HG03095 (cell line): ENCODE results near the gene DNAH3.
"Not testable (repeated sequence)": the region's sequence is repeated elsewhere in the genome, so short reads cannot be mapped to it uniquely, and the experiment has no call there.

Experiments
- ATAC-seq: cut with Tn5 transposase; IDR thresholded peaks from one replicate; pipeline ENCODE4 v1.9.1; 2021; ENCODE audit warnings: moderate library complexity; ENCODE audit not compliant: unreplicated experiment

DNAH3 gene, protein sequence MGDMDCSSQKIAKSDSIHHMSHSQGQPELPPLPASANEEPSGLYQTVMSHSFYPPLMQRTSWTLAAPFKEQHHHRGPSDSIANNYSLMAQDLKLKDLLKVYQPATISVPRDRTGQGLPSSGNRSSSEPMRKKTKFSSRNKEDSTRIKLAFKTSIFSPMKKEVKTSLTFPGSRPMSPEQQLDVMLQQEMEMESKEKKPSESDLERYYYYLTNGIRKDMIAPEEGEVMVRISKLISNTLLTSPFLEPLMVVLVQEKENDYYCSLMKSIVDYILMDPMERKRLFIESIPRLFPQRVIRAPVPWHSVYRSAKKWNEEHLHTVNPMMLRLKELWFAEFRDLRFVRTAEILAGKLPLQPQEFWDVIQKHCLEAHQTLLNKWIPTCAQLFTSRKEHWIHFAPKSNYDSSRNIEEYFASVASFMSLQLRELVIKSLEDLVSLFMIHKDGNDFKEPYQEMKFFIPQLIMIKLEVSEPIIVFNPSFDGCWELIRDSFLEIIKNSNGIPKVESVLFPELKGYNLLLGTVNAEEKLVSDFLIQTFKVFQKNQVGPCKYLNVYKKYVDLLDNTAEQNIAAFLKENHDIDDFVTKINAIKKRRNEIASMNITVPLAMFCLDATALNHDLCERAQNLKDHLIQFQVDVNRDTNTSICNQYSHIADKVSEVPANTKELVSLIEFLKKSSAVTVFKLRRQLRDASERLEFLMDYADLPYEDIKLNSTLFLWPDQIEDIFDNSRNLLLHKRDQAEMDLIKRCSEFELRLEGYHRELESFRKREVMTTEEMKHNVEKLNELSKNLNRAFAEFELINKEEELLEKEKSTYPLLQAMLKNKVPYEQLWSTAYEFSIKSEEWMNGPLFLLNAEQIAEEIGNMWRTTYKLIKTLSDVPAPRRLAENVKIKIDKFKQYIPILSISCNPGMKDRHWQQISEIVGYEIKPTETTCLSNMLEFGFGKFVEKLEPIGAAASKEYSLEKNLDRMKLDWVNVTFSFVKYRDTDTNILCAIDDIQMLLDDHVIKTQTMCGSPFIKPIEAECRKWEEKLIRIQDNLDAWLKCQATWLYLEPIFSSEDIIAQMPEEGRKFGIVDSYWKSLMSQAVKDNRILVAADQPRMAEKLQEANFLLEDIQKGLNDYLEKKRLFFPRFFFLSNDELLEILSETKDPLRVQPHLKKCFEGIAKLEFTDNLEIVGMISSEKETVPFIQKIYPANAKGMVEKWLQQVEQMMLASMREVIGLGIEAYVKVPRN (N-terminal part only)

DNA sequence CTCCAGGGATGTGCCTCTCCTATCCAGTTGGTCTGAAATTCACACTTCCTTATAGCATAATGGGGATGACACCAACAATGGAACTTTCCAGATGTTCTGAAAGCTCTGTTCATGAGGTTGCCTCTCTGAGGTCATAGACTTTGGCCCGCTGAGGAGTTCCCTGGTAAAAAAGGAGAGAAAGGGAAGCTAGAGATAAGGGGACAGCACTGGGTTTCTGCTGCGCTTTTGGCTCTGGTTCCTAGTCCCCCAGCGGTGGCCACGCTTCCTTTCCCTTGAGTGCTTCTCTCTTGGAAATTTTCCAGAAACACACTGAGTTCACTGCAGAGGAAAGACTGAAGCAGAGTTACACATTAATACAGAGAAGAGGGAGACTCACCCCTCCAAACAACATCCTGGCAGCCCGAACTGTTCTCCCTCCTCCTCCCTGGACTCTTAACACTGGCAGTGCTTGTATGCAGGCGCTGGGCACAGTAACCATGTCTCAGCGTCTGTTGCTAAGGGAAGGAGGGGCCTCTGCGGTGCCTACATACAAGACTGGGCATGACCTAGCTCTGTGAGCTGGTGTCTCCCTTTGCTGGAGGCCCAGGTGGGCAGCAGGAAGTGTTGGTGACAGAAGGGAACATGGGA, at the start of gene DNAH3:
Gene DNAH3 (minus strand): TSS at position 472 of the 627 bp plus-strand sequence. CDS start 527 bp downstream, outside the sequence.
- no peak for ATAC-seq

DNA sequence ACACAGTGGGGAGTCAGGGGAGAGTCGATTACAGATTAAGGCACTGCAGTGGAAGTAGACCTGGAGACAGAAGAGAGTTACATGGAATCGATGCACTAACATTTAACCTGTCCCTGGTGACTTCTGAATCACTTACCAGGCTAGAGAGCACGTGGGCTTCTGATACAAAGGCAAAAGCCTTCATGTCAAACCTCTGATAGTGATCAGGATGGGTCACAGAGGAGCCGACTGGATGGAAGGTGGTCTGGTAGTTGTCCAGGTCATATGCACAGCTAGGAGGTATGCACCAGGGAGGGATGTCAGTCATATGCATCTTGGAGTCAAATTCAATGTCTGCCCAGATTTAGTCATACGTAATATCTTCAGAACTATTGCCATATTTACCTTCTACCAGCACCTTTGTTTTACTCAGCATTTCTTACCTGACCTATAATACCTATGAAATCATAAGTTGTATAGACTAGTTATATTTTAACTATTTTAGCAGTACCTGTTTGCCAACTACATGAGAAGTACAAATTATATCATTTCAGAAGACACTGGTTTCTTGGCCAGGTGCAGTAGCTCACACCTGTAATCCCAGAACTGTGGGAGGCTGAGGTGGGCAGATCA, 49.1 kb upstream of the DNAH3 start:
- ATAC-seq = no peak

DNA sequence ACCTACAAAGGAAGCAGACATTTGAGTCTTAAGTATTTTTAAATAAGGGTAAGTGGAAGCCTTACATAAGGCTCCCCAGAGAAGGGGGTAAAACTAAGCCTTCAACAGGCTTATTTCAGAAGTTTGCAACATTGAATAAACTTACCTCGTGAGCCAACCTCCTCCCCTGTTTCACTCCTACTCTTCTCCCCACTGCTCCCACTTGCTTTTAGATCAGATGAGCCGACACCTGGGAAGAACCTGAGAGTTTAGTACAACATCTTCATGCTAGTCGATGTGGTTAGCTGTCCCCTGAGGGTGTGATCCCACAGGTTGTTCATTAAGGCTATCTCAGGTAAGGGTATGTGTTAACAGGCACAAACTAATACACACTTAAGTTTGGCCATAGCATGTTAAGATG, 47.0 kb upstream of the DNAH3 start:
- ATAC-seq = no peak

DNA sequence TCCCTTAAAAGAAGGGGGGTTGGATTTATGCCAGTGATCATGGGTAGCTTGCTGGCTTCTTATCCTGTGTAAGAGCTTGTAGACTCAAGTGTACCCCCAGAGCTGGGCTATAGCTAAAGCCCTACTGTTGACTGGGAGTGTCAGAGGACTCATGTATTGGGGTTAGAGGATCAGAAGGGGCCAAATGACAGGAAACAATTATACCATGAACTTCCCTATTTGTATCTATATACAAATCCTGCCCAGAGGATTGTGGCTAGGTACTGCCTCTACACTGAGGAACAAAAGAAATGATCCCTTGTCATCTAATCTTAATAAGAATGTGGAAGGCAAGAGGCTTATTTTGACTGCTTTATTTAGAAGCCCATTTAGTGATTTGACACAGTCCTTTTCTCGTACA, 46.5 kb upstream of the DNAH3 start:
- no peak for ATAC-seq

DNA sequence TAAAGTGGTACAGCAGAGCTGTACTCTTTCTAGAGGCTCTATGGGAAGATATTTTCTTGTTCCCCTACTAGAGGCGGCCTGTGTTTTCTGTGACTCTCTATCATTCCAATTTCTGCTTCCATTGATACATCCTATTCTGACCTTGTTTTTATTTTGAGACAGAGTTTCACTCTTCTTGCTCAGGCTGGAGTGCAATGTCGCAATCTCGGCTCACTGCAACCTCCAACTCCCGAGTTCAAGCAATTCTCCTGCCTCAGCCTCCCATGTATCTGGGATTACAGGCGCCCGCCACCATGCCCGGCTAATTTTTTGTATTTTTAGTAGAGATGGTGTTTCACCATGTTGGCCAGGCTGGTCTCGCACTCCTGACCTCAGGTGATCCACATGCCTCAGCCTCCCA, 44.7 kb upstream of the DNAH3 start:
- ATAC-seq = not testable (repeated sequence)

DNA sequence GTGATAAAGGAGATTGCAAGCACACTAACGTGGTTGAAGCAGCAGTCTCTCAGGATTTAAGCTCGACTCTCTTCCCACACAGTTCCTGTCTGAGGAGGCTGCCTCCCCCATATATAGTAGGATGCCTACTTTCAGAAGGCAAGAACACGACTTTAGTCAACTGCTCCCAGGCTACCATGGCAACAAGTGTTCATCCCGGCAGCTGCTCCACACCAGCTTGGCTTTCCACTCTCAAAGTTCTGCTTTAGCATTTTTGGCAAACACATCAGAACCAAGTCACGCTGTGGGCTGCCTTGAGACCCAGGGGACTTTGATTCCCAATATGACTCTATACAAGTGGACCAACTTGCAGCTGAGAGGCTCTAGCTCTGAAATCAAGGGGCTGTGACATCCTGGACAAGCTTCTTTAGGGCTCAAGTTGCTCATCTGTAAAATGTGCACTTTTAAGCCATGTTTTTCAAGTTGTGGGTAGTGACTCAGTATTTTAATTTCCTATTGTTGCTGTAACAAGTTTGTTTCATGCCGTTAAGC, 44.2 kb upstream of the DNAH3 start:
- no peak for ATAC-seq

DNA sequence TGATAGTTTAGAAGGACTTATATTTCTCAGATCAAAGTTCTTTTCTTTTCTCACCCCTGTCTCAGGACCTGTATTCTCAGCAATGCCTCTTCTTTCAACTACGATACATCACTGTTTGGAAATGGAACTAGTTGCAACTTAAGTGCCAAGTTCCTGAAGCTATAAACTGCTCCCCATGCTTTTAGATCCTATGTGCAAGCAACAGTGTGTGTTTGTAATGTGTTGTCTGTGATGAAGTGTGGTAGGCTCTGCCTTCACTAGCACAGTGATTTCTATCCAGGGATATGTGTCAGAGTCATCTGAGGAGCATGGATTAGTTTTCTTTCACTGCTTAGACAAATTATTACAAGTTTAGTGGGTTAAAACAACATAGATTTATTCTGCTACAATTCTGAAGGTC, 42.3 kb upstream of the DNAH3 start:
- ATAC-seq = no peak

DNA sequence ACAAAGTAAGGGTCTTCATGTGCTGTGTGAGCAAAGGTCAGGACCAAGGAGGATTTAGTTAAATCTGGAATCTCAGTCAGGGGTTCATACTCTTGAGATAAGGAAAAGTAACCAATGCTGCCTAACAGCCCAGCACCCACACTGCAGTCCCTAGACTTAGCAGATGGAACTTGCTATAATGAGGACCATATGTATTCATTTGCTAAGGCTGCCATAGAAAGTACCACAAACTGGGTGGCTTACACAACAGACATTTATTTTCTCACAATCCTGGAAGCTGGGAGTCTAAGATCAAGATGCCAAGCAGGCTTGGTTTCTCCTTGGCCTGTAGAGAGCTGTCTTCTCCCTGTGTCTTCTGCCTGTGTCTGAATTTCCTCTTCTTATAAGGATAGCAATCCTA, 40.0 kb upstream of the DNAH3 start:
- ATAC-seq = no peak

DNA sequence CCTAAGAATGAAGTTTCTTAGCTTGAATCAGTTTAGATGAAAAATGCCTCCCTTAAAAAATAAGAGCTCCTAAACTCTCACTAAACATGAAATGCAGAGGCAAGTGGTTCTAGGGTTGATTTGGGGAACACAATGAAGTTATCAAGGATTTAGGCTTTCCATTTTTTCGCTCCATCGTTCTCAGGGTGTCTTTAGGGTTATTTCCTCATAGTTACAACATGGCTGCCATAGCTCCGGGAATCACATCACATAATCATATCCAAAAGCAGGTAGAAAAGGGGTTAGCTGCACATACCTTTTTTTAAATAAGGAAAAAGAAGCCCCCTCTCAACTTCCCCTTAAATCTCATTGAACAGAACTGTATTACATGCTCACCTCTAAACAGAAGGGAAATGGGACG, 39.4 kb upstream of the DNAH3 start:
- ATAC-seq = no peak

DNA sequence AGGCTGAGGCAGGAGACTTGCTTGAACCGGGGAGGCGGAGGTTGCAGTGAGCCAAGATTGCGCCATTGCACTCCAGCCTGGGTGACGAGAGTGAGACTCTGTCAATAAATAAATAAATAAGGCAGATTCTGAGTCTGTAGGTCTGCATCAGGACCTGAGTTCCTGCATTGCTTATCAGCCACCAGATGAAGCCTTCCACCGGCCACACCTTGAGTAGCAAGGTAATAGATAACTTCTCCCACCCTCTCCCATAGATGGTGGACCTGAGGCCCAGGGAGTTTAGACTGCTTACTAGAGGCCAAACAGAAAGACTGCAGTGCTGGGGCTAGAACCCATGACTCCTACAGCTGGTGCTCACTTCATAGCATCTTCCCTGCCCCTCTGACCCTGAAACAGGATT, 38.7 kb upstream of the DNAH3 start:
- ATAC-seq = no peak

DNA sequence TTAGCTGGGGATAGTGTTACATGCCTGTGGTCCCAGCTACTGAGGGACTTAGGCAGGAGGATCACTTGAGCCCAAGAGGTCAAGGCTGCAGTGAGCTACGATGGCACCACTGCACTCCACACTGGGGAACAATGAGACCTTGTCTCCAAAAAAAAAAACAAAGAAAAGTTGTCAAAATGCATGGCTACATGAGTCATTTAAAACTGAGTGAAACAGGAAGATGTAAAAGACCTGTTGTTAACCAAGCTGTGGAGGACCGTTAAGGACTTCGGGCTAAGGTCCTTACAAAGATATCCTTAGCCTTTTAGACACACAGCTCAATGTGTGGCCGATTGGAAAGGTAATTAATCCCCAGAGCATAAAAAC, 35.7 kb upstream of the DNAH3 start:
- no peak for ATAC-seq

DNA sequence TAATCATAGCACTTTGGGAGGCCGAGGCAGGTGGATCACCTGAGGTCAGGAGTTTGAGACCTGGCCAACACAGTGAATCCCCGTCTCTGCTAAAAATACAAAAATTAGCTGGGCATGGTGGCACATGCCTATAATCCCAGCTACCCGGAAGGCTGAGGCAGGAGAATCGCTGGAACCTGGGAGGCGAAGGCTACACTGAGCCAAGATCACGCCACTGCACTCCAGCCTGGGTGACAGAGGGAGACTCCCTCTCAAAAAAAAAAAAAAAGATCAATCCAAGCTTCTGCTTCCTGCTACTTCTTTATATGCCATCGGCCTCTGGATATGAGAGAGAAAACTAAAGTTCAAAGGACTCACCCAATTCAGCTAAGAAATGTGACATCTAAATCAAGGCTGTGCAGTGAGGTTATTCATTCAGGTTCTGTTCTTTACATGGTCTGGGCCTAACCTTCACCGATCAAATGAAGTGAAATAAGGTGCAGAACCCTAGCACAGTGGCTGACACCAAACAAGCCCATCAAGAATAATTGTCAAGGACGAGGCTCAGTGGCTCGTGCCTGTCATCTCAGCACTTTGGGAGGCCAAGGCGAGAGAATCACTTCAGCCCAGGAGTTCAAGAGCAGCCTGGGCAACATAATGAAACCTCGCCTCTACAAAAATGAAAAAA, 35.1 kb upstream of the DNAH3 start:
- ATAC-seq = no peak

DNA sequence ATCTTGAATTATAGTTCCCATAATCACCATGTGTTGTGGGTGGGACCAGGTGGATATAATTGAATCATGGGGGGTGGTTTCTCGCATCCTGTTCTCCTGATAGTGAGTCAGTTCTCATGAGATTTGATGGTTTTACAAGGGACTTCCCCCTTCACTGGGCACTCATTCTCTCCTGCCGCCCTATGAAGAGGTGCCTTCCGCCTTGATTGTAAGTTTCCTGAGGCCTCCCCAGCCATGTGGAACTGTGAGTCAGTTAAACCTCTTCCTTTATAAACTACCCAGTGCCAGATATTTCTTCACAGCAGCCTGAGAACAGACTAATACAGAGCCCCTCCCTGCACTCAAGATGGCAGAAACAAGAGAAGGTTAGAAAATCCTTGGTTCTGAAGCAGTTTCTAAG, 34.2 kb upstream of the DNAH3 start:
- no peak for ATAC-seq

DNA sequence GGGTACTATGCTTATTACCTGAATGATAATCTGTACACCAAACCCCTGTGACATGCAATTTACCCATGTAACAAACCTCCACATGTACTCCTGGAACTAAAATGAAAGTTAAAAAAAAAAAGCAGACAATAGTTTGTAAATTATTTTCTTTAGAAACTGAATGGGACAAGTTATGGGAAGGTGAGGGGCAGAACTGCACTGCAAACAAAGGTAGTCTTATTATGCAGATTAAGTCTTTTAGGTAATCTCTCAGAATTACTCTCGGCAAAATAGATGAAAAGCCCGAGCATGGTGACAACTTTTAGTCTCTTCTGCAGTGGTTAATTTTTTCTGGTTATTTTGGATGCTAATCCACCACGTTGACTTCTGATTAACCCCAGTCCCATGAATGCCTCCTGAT, 33.3 kb upstream of the DNAH3 start:
- no peak for ATAC-seq

DNA sequence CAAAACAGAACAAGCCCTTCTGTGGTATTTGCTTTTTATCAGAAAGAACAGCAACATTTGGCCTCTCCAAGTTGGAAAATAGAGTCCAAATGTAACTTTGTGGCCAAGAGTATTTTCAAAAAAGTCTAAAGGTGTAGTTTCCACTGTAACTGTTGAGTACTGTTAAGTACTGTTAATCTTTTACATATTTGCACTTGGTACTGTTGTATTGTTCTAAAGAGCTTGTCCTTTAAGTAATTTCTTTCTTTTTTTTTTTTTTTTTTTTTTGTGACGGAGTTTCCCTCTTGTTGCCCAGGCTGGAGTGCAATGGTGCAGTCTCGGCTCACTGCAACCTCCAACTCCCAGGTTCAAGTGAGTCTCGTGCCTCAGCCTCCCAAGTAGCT, 29.3 kb upstream of the DNAH3 start:
- ATAC-seq = no peak

DNA sequence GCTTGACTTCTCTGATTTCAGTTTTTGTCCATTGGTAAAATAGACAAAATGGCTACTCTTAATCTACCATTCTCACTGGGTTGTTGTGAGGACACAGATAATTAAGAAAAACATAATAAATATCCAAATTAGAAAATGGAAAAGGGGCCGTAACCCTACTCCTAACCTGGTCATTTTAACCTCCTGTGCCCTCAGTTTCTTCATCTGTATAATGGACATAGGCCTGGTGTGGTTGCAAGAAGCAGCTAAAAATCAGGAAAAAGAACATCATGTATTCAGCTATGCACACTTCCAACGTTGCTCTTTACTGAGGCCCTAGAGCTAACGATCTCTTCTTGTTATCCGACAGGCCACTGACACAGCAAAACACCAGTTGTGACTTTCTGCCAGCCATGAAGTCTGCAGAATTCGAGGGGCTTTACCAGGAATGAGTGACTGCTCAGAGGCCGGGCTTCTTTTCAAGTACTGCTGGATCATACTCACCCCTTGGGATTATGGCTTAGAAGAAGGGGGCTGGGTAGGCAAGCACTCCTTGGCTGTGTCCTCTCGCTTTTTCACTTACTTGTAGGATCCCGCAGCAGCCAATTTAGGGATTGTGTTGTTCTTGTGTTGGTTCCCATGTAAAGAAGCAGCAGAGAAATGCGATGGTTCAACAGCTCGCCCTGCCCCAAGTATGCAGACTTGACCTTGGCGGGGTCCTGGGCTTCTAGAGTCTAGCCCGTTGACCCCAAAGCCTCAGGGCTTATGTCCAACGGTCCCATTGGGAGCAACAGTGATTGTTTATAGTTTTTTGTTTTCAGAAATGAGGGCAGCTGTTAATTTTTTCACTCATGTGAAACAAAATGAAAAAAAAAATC, 28.7 kb upstream of the DNAH3 start:
- ATAC-seq = no peak

DNA sequence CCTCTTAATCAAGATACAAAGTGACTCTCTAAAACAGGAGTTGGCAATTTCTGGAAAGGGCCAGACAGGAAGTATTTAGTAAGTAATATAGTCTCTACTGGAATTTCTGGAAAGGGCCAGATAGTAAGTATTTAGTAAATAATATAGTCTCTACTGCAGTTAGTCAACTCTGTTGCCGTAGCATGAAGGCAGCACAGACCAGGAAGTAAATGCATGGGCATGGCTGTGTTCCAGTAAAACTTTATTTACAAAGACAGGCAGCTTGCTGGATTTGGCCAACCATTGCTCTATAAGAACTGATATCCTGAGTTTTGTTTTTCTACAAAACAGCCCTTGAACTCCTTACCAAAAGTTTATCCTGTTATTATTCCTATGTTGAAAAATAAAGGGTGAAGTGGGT, 24.8 kb upstream of the DNAH3 start:
- ATAC-seq = no peak

DNA sequence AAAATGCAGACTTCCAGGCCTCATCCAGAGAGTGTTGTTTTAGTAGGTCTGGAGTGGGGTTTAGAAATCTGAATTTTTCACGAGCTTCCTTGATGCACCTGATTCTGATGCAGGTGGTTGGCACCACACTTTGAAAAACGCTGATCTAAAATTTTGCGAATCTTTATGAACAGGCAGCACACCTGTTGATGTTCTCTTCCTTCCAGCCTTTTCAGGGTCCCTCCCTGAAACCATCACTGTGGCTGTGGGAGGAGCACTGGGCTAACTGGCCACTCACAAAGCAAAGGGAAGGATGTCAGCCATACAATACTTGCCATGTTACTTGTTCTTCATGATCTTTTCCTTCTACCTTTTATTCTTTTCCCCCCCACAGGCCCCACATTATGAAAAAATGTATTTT, 22.0 kb upstream of the DNAH3 start:
- no peak for ATAC-seq

DNA sequence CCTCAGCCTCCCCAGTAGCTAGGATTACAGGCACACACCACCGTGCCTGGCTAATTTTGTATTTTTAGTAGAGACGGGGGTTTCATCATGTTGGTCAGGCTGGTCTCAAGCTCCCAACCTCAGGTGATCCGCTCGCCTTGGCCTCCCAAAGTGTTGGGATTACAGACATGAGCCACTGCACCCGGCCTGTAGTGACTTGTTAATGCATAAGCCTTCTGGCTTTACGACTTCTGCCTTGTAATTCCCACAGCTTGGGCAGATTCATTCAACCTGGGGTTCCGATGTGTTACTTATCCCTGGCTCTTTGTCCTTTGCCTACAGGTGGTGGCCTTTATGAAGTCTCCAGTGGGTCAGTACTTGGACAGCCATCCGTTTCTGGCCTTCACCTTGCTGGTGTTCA, 19.5 kb upstream of the DNAH3 start:
- ATAC-seq = not testable (repeated sequence)
